BJ (cell line): ENCODE measurements around the gene TMEM165. TPM values are rescaled to one million over a fixed set of nuclear protein-coding genes. Genes with fewer than 3 reads are reported as not detected.

Experiments
- CTCF ChIA-PET: fragments of 350-600 bp; formaldehyde crosslinking; extraction: SDS; loops from one replicate; lab custom pipeline; 2021; ENCODE audit warnings: antibody characterized with exemption, inconsistent platforms; lab: Yijun Ruan, JAX
- POLR2A ChIA-PET: fragments of 300-600 bp; sonication (Branson Sonifier 250); formaldehyde crosslinking; extraction: SDS; loops from one replicate; lab custom pipeline; 2021; ENCODE audit warnings: antibody characterized with exemption; lab: Charles Lee
- DNase-seq: peaks from one replicate; pipeline ENCODE4 v3.0.0-alpha.2; 2011; ENCODE audit warnings: low read depth
- H3K27me3 ChIP-seq: 2 replicates; pipeline ENCODE4 v1.6.0; 2011; ENCODE audit warnings: low read length; ENCODE audit not compliant: control insufficient read depth, insufficient read depth
- H3K36me3 ChIP-seq: 2 replicates; pipeline ENCODE4 v1.5.1; 2011; ENCODE audit warnings: low read length; ENCODE audit not compliant: control insufficient read depth, insufficient read depth
- H3K4me3 ChIP-seq: 2 replicates; pipeline ENCODE4 v1.5.1; 2011; ENCODE audit warnings: low read depth, mild to moderate bottlenecking, control low read depth, low read length
- CTCF ChIP-seq: IDR thresholded peaks from 2 replicates; pipeline ENCODE4 v1.5.1; 2011; ENCODE audit warnings: low read depth, mild to moderate bottlenecking, control low read depth, inconsistent platforms, low read length, moderate library complexity; ENCODE audit not compliant: insufficient read depth
- polyA plus RNA-seq: library from polyadenylated mRNA; depleted of rRNA; stranded (reverse); fragments of >200 nt; gene quantifications from 2 replicates; pipeline ENCODE4 v1.2.3, GENCODE V29; 2011

The TMEM165 gene
- polyA plus RNA-seq, 1 experiment: 129 TPM

GRCh38 chr4:55397126-55397436 is 1.3 kb downstream of the TMEM165 start:
- no peak for TF ChIP-seq CTCF
- H3K27me3 ChIP-seq: no peaks in the 10 kb centered on the region
- CTCF ChIA-PET: no interaction called here
- peak overlapping the region; percentile 53 for H3K4me3 ChIP-seq
- peaks cover 3% of the 10 kb centered on the region; the same call in 1 of the 2 replicates for H3K36me3 ChIP-seq
- POLR2A ChIA-PET: no interaction called here
- DNase-seq: no peak

- DNase-seq: peak; percentile 35
- Histone ChIP-seq H3K36me3 (peaks cover 3% of the 10 kb centered on the region; the same call in 1 of the 2 replicates), H3K27me3 (no peaks in the 10 kb centered on the region), H3K4me3 (peak overlapping the region; percentile 53)
- ChIA-PET POLR2A (no interaction called here), CTCF (interaction anchor here (1.3 kb wide), 2 partner anchors 51 to 52 kb away, joined by 4 read pairs; partner anchors contain the start of gene SRD5A3)
- TF ChIP-seq CTCF: no peak
Observed at GRCh38 chr4:55397520-55398321, 2.0 kb downstream of the TMEM165 start.

- no peak for TF ChIP-seq CTCF
- peak; percentile 52 for DNase-seq
- CTCF ChIA-PET: interaction anchor here (0.7 to 1.3 kb wide), 4 partner anchors 10 to 156 kb away, joined by 3 to 6 read pairs (median 4); partner anchors contain the start of gene SRD5A3
- Histone ChIP-seq H3K4me3 (peak overlapping the region; percentile 53), H3K36me3 (peaks cover 3% of the 10 kb centered on the region; the same call in 1 of the 2 replicates), H3K27me3 (no peaks in the 10 kb centered on the region)
- POLR2A ChIA-PET: interaction anchor here (0.7 kb wide), 1 partner anchor 1911 kb away, joined by 4 read pairs; no protein-coding TSS in a partner anchor
Observed at GRCh38 chr4:55398461-55398860, 2.7 kb downstream of the TMEM165 start.

- CTCF ChIA-PET: interaction anchor here (0.7 to 1.3 kb wide), 3 partner anchors 10 to 156 kb away, joined by 3 to 6 read pairs (median 4); partner anchors contain the start of gene SRD5A3
- POLR2A ChIA-PET: interaction anchor here (0.7 kb wide), 1 partner anchor 1910 kb away, joined by 4 read pairs; no protein-coding TSS in a partner anchor
- no peak for DNase-seq
- no peak for TF ChIP-seq CTCF
- Histone ChIP-seq H3K36me3 (peaks cover 3% of the 10 kb centered on the region; the same call in 1 of the 2 replicates), H3K27me3 (no peaks in the 10 kb centered on the region), H3K4me3 (peak overlapping the region; percentile 53)
Observed at GRCh38 chr4:55398966-55399365, 3.2 kb downstream of the TMEM165 start.

GRCh38 chr4:55399581-55399980 is 3.8 kb downstream of the TMEM165 start:
- CTCF ChIA-PET: interaction anchor here (1.2 kb wide), 1 partner anchor 9 kb away, joined by 6 read pairs; no protein-coding TSS in a partner anchor

More at GRCh38 chr4:55399581-55399980, 3.8 kb downstream of the TMEM165 start:
- no peak for TF ChIP-seq CTCF
- Histone ChIP-seq H3K4me3 (peak overlapping the region; percentile 53), H3K36me3 (peaks cover 3% of the 10 kb centered on the region; the same call in 1 of the 2 replicates), H3K27me3 (no peaks in the 10 kb centered on the region)
- POLR2A ChIA-PET: no interaction called here
- DNase-seq: no peak
